ENCODE results near the gene WWC2.

WWC2 gene

GRCh38 chr4:183214912-183215488, 115.9 kb downstream of the WWC2 start:
- Histone ChIP-seq H3K36me3 (ENCODE audit: control insufficient read depth, insufficient read depth, low read length) (no peaks in the 10 kb centered on the region), H3K79me2 (no peaks in the 10 kb centered on the region), H3K4me3 (ENCODE audit: low read depth, low read length) (no peak overlapping the region), H2AFZ (no peak overlapping the region), H3K4me1 (no peaks in the 10 kb centered on the region), H3K4me2 (ENCODE audit: low read length) (no peak overlapping the region), H3K27me3 (ENCODE audit: control insufficient read depth, insufficient read depth, low read length) (no peaks in the 10 kb centered on the region), H3K9ac (no peak overlapping the region), H3K27ac (no peak overlapping the region), H3K9me3 (ENCODE audit: control insufficient read depth, low read length) (no peaks in the 10 kb centered on the region)
- TF ChIP-seq, protein P1, sequence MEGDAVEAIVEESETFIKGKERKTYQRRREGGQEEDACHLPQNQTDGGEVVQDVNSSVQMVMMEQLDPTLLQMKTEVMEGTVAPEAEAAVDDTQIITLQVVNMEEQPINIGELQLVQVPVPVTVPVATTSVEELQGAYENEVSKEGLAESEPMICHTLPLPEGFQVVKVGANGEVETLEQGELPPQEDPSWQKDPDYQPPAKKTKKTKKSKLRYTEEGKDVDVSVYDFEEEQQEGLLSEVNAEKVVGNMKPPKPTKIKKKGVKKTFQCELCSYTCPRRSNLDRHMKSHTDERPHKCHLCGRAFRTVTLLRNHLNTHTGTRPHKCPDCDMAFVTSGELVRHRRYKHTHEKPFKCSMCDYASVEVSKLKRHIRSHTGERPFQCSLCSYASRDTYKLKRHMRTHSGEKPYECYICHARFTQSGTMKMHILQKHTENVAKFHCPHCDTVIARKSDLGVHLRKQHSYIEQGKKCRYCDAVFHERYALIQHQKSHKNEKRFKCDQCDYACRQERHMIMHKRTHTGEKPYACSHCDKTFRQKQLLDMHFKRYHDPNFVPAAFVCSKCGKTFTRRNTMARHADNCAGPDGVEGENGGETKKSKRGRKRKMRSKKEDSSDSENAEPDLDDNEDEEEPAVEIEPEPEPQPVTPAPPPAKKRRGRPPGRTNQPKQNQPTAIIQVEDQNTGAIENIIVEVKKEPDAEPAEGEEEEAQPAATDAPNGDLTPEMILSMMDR (IDR thresholded peaks at IDR 0.05), result no peak

GRCh38 chr4:183220236-183220635, 121.2 kb downstream of the WWC2 start:
- H3K4me3 ChIP-seq (ENCODE audit: low read depth, low read length), result no peak overlapping the region
- no peak overlapping the region for H2AFZ ChIP-seq
- H3K4me1 ChIP-seq, result no peaks in the 10 kb centered on the region
- no peaks in the 10 kb centered on the region for H3K36me3 ChIP-seq (ENCODE audit: control insufficient read depth, insufficient read depth, low read length)
- TF ChIP-seq, protein P1 (IDR thresholded peaks at IDR 0.05), result no peak
- no peak overlapping the region for H3K27ac ChIP-seq
- H3K9me3 ChIP-seq (ENCODE audit: control insufficient read depth, low read length), result no peaks in the 10 kb centered on the region
- no peaks in the 10 kb centered on the region for H3K79me2 ChIP-seq
- no peak overlapping the region for H3K9ac ChIP-seq
- no peaks in the 10 kb centered on the region for H3K27me3 ChIP-seq (ENCODE audit: control insufficient read depth, insufficient read depth, low read length)
- no peak overlapping the region for H3K4me2 ChIP-seq (ENCODE audit: low read length)

DNA sequence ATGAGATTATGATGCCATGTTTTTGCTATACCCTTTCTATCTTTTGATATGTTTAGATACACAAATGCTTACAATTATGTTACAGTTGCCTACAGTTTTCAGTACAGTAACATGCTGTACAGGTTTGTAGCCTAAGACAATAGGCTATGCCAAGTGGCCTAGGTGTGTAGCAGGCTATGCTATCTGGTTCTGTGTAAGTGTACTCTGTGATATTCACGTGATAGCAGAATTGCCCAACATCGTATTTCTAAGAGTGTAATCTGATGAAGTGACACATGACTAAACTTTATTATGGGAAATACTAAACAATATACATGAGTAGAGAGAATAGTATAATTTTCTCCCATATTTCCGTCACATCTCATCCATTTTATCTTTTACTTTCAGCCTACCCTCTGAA, 124.0 kb downstream of the WWC2 start:
- Histone ChIP-seq H3K36me3 (ENCODE audit: control insufficient read depth, insufficient read depth, low read length) (no peaks in the 10 kb centered on the region), H3K4me3 (ENCODE audit: low read depth, low read length) (no peak overlapping the region), H2AFZ (no peak overlapping the region), H3K27ac (no peak overlapping the region), H3K9ac (no peak overlapping the region), H3K79me2 (no peaks in the 10 kb centered on the region), H3K4me2 (ENCODE audit: low read length) (no peak overlapping the region), H3K9me3 (ENCODE audit: control insufficient read depth, low read length) (no peaks in the 10 kb centered on the region), H3K27me3 (ENCODE audit: control insufficient read depth, insufficient read depth, low read length) (no peaks in the 10 kb centered on the region), H3K4me1 (no peaks in the 10 kb centered on the region)
- TF ChIP-seq, protein P1 (IDR thresholded peaks at IDR 0.05), result no peak

DNA sequence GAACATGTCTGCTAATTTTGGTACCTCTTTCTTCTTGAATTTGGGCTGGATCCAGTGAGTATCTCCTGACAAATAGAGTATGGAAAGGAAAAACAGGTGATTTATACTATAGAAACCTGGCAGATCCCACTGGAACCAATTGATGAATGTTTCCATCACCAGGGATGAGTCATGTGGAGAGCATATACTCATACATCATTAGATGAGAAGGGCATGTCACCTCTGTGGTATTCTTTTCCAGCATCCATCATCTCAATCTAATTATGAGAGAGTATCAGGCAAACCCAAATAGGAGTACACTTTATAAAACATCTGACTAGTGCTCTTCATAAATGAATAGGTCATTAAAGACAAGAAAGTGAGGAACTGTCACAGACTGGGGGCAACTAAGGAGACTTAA, 130.3 kb downstream of the WWC2 start:
- Histone ChIP-seq H3K27me3 (ENCODE audit: control insufficient read depth, insufficient read depth, low read length) (no peaks in the 10 kb centered on the region), H3K79me2 (no peaks in the 10 kb centered on the region), H3K36me3 (ENCODE audit: control insufficient read depth, insufficient read depth, low read length) (no peaks in the 10 kb centered on the region), H2AFZ (no peak overlapping the region), H3K4me3 (ENCODE audit: low read depth, low read length) (no peak overlapping the region), H3K9ac (no peak overlapping the region), H3K4me2 (ENCODE audit: low read length) (no peak overlapping the region), H3K27ac (no peak overlapping the region), H3K4me1 (no peaks in the 10 kb centered on the region), H3K9me3 (ENCODE audit: control insufficient read depth, low read length) (no peaks in the 10 kb centered on the region)
- TF ChIP-seq, protein P1 (IDR thresholded peaks at IDR 0.05), result no peak

DNA sequence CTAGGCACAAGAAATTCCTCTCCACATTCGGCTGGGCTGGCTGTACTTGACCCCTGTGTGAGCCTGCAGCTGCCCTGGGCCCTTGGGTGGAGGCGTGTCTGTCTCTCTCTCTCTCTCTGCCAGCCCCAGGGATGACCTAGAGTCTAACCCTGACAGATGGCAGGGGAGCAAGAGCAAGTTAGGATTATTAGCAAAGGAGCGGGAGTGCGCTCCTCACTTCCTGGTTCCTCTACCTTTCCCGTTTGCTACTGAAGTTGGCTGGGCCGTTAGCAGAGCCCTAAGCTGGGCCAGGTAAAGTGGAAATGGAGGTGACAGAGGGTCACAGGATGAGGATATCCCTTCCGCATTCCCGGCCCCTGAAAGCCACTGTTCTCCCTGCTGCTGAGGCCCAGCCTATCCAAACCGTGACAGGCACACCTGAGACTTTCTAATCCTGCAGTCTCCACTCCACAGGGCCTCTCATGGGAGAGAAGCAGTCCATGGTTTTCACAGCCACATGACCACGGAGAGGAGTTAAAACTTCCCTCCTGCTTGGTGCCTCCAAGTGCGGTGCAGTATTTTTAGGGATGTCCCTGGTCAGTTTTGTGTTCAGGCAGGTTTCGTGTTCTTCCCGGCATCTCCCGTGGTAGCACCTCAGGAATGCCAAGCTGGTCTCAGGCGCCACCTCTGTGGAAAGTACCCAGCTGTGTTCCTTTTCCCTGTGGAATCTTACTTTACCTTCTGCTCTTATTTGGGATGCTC, 141.7 kb downstream of the WWC2 start:
- Histone ChIP-seq H3K27me3 (ENCODE audit: control insufficient read depth, insufficient read depth, low read length) (no peaks in the 10 kb centered on the region), H3K36me3 (ENCODE audit: control insufficient read depth, insufficient read depth, low read length) (no peaks in the 10 kb centered on the region), H3K27ac (no peak overlapping the region), H3K4me3 (ENCODE audit: low read depth, low read length) (no peak overlapping the region), H2AFZ (no peak overlapping the region), H3K4me1 (no peaks in the 10 kb centered on the region), H3K9me3 (ENCODE audit: control insufficient read depth, low read length) (no peaks in the 10 kb centered on the region), H3K4me2 (ENCODE audit: low read length) (no peak overlapping the region), H3K9ac (no peak overlapping the region), H3K79me2 (no peaks in the 10 kb centered on the region)
- TF ChIP-seq, protein P1 (IDR thresholded peaks at IDR 0.05), result no peak

Data from parathyroid adenoma (tissue), 2 donors.